HG03159 (cell line): ENCODE data around the gene PLEKHN1.
A peak's percentile ranks its signal among the peaks of the same experiment; 100 is the strongest.
"Not testable (repeated sequence)": the region's sequence is repeated elsewhere in the genome, so short reads cannot be mapped to it uniquely, and the experiment has no call there.

Experiments
- ATAC-seq: cut with Tn5 transposase; IDR thresholded peaks from one replicate; pipeline ENCODE4 v1.9.1; 2021; ENCODE audit warnings: mild to moderate bottlenecking, moderate library complexity; ENCODE audit not compliant: unreplicated experiment

Gene PLEKHN1

DNA sequence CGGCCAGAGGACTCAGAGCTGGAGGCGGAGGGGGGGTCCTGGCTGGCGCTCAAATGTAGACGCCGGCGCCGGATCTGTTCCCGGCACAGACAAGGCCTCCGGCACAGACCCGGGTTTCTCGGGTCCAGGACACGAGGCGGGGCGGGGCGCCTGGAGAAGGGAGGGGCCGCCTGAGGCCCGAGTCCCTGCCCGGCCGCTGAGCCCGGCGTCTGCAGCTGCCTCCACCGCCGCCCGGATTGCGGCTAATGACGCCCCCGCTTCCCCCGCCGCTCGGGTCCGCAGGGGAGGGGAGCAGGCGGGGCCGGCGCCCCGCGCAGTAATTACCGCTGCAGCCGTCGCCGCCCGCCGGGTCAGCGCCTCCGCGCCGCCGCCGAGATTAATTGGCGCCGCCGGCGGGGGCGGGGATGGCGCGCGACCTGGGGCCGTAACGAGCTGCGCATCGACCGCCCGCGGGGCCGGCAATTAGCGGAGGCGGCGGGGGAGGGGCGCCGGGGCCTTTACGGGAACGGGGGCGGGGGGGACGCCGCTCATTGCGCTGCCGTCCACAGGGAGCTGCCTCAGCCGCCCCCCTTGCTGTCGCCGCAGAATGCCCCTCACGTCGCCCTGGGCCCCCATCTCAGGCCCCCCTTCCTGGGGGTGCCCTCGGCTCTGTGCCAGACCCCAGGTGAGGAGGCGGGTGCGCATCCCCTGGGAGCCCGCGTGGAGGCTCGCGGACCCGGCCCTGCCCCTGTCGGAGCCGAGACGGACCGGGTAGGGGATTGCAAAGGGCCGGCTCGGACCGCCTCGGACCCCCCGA, 24.5 kb upstream of the PLEKHN1 start:
- no peak for ATAC-seq

DNA sequence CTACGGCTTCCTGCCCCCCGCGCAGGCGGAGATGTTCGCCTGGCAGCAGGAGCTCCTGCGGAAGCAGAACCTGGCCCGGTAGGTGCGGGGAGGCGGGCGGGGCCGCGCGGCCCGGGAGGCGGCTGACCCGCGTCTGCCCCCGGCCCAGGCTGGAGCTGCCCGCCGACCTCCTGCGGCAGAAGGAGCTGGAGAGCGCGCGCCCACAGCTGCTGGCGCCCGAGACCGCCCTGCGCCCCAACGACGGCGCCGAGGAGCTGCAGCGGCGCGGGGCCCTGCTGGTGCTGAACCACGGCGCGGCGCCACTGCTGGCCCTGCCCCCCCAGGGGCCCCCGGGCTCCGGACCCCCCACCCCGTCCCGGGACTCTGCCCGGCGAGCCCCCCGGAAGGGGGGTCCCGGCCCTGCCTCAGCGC, 23.9 kb upstream of the PLEKHN1 start:
- ATAC-seq = no peak

DNA sequence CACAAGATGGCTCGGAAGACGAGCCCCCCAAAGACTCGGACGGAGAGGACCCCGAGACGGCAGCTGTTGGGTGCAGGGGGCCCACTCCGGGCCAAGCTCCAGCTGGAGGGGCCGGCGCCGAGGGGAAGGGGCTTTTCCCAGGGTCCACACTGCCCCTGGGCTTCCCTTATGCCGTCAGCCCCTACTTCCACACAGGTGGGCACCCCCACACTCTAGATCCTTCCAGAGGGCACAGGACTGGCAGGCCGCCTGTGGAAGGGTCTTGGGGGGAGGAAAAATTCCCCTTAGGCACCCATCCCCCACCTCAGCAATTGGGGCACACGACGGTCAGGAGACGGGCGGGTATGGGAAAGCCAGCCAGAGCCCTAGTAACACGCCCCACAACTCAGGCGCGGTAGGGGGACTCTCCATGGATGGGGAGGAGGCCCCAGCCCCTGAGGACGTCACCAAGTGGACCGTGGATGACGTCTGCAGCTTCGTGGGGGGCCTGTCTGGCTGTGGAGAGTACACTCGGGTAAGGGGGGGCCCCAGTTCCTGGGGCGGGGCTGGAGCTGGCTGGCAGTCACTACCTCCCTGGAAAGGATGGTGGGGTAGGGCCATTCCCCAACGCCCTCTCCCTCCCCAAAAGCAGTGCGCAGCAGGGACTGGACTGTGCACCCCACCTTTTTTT, 23.3 kb upstream of the PLEKHN1 start:
- no peak for ATAC-seq

DNA sequence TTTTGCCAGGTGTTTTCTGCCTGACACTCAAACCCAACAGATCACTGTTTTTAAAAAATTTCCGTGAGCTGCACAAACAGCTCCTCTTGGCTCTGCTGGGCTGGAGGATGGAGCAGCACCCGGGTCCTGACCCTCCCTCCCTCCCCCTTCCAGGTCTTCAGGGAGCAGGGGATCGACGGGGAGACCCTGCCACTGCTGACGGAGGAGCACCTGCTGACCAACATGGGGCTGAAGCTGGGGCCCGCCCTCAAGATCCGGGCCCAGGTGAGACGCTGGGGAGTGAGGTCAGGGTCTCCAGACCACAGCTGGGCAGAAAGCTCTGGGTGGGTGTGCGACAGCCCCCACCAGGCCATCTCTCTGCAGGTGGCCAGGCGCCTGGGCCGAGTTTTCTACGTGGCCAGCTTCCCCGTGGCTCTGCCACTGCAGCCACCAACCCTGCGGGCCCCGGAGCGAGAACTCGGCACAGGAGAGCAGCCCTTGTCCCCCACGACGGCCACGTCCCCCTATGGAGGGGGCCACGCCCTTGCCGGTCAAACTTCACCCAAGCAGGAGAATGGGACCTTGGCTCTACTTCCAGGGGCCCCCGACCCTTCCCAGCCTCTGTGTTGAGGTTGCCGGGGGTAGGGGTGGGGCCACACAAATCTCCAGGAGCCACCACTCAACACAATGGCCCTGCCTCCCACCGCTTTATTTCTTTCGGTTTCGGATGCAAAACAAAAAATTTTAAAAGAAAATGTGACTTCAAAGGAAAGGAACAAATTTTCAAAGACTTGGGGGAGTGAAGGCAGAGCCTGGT, 22.5 kb upstream of the PLEKHN1 start:
- no peak for ATAC-seq

DNA sequence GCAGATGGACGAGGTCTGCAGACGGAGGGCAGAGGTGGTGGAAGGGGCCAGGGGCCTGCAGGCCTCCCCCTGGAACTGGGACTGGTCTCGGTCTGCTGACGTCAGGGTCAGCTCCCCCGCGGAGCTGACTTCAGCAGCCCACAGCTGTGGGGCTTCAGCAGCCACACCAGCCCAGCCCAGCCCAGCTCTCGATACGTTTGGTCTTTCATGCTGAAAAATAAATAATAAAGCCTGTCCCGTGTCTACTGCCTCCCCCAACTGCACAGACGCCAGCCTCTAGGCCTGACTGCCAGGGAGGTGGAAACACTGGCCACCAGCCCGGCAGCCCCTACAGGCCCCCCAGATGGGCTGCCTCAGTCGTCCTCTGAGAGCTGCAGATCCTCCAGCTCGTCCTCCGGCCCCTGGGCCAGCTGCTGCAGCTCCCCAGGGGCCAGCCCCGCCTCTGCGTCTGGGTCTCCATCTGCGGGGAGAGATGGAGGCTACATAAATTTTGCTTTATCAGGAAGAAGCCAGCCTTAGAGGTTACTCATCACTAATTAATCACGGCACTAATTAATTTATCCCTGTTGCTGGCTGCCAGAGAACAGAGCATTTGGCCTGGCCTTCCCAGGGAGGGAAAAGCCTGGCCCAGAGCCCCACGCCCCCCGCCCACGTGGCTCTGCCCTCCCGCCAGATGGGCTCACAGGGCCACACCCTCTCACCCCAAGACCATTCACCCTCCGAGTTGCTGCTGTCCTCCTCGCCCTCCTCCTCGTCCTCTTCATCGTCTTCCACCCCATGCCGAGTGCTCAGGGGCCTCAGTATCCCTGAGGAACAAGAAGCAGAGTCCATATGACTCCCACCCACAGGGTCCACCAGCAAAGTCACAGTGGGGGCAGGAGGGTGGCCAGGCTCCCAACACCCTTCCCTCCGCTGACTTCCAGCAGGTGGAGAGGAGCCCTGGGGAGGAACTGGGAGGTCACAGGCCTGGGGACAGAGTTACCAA, 21.6 kb upstream of the PLEKHN1 start:
- ATAC-seq = no peak

DNA sequence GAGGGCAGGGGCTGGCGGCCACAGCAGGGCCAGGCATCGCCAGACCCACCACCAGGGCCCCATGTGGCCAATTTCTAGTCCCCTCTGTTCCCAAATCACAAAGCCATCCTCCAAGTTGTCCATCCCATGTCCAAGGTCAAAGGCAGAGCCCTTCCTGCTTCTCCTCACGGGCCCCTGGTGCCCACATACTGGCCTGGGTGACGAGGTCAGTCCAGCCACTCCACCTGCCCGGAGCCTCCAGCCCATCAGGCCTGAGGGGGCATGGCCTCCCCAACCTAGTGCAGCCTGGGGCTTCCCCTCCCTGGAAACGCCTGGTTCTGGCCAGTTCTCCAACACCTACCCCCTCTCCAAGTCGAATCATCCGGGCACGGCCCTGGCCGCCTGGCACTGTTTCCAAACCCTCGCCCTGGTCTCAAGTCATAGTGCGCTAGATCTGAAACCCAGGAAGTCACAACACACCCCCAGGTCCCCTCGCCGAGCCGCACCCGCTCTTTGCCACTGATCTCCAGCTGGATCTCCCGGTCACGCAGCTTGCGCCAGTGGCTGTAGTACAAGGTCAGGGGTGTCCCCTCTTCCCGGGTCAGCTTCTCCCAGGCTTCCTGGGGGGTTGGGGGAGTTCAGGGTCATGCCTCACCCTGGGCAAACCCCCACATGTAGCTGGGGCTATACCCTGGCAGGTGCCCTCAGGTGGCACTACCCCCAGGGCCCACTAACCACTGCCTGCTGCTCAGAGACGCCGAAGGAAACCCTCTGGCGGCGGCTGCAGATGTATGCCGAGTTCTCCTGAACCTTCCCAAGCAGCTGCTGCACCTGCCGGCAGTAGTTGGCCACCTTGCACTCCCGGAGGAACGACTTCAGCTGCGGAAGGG, 20.4 kb upstream of the PLEKHN1 start:
- no peak for ATAC-seq

DNA sequence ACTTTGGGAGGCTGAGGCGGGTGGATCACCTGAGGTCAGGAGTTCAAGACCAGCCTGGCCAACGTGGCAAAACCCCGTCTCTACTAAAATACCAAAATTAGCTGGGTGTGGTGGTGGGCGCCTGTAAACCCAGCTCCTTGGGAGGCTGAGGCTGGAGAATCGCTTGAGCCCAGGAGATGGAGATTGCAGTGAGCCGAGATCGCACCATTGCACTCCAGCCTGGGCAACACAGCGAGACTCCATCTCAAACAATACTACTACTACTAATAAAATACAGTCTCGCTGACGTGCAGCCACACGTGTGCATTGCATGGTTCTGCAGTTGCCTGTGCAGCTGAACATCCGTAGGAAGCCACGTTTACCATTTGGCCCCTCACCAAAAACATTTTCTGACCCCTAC, 19.5 kb upstream of the PLEKHN1 start:
- ATAC-seq = not testable (repeated sequence)

DNA sequence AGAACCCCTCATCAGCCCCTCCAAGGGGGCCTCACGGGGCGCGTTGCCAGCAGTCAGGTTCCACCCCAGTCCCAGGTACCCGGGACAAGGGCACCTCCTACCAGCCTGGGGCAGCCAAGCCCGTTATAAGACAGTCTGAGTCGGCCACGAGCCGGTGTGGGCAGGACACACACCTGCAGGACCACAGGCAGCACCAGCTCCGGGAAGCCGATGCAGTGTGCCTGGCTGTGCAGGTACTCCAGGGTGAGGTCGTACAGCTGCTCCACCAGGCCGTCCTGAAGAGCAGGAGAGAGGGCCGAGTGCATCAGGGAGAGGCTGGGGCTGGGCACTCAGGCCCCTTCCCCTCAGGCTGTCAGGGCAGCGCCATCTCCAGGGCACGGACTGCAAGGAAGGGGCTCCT, 18.3 kb upstream of the PLEKHN1 start:
- no peak for ATAC-seq

DNA sequence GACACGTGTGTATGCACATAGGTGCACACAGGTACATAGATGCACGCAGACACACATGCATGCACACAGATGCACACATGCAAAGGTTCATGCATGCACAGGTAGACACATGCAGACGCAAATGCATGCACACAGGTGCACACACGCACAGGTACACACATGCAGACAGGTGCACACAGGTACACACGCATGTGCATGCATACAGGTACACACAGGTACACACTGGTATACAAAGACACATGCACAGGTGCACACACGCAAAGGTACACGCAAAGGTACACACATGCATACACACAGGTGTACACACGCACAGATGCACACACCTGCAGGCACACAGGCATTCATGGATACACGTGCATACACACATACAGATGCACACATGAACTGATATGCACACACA, 16.0 kb upstream of the PLEKHN1 start:
- ATAC-seq = no peak

DNA sequence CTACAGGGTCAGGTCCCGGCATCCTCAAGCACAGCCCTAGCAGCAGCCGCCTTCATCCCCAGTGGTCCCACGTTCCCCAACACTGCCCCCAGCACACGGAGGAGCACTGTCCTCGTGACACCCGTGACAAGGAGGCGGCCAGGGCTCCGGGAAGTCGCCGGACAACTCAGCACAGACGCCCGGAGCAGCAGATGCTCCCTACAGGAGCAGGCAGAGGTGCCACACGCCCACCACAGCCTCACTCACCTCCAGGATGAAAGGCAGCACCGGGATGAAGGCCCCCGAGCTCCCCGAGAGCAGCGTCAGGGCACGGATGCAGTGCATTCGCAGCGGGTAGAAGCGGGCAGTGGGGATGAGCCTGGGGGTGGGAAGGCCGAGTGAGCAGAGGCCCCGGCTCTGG, 15.4 kb upstream of the PLEKHN1 start:
- no peak for ATAC-seq

DNA sequence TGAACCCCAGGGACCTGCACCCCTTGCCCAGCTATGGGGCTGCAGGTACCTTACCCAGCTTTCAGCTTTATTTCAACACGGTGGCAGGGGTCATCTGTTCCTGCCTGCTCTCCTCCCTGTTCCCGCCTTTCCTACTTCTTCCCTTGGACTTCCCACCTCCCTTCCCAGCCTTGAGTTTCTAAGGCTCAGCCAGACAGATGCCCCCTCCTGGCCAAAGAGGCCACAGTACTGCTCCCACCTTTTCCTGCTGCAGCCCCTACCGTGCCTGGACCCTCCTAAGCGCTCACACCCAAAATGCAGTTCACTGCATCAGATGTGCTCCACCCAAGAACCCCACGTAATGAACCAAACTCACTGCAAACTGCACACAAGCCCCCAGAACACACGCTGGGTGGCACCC, 14.9 kb upstream of the PLEKHN1 start:
- no peak for ATAC-seq

DNA sequence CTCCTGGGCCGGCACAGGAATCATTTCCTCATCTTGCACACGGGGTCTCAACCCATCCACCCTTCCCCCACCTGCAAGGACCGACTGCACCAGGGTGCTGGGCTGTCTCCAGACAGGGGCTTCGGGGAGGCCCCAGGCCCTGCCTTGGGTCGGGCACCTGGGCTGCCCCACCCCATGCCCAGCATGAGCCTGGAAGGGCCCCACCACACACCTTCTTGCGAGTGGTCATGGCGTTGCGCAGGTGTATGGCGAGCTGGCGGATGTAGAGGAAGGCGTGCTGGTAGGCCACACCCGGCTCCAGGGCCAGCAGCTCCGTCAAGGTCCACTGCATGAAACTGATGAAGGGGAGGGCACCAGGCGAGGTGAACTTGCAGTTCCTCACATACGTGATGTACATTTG, 14.1 kb upstream of the PLEKHN1 start:
- no peak for ATAC-seq

DNA sequence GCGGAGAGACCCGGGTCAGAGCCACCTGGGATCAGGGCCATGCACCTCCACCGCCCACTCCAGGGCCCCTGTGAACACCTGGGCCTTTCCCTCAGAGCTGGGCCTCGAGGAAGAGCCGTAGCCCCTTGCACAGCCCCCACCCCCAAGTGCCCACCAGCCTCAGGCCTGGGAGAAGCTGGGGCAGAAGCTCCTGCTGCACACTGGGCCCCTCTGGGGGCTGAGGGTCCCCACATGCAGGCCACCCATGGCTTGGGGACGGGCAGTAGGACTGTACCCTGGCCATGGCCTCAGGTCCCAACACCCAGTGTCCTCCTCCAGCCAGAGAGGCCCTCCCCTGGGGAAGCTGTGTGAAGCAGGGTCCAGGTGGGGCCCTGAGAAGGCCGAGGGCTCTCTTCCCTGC, 13.7 kb upstream of the PLEKHN1 start:
- no peak for ATAC-seq

DNA sequence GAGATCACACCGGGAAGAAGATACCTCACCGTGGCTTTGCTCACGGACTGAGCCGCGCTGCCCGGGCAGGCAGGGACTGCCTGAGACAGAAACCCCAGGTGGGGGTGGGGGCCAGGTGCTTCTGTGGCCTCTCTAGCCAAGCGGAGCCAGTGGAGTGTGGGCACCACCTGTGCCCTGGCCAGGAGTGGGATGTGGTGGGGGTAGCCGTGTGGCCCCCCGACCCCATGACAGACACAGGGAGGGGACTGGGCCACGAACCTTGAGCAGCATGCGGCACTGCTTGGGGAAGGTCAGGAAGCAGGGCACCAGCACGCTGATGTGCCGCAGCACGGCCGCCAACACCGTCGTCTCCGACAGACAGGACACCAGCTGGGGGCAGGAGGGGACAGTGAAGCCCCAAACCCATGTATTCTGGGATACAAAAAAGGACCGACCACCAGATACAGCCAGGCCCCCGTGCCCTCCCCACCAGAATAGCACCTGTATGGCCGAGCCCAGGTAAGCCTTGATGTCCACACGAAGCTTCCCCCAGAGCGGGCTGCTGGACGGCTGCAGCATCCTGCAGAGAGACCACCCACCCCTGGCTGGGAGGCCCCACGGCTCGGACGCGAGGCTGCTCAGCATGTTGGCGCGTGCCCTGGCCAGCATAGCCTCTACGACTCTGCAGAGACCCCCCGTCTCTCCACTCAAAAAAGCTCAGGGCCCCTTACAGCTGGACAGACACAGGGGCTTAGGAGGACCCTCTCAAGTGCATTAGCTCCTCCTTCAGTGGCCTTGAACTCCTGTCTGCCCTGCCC, 12.6 kb upstream of the PLEKHN1 start:
- ATAC-seq = no peak

DNA sequence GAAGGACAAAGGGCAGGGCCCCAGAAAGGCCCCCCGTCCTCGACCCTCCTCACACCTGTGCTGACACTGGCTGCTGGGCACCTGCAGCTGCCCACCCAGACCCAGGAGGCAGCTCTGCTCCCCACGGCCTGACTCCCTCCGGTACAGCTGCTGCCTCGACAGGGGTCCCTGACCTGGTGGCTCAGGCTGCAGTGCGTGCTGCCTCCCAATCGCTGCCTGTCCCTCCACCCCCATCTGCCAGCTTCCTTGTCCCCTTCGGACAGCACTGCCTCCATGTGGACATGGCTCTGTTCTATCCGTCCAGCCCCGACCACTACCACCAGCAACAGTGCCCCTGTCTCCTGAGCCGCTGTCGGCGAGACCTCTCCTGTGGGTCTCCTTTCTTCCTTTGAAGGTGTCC, 11.4 kb upstream of the PLEKHN1 start:
- no peak for ATAC-seq

DNA sequence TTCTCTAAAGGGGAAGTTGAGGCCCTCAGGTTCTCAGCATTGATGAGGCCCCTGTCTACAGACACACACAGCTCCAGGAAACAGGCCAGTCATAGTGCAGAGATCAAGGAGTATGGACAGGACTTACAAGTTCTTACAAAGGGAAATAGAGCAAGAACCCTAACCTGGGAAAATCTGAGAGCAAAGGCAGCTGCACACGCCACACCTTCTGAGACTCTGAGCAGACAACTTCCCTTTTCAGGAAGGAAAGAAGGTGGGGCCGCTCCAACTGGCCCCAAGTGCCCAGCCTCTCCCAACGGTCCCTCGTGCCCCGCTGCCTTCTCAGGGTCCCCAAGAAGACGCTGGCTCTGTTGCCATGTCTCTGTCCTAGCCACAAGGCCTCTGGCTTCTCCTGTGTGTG, 10.8 kb upstream of the PLEKHN1 start:
- no peak for ATAC-seq

DNA sequence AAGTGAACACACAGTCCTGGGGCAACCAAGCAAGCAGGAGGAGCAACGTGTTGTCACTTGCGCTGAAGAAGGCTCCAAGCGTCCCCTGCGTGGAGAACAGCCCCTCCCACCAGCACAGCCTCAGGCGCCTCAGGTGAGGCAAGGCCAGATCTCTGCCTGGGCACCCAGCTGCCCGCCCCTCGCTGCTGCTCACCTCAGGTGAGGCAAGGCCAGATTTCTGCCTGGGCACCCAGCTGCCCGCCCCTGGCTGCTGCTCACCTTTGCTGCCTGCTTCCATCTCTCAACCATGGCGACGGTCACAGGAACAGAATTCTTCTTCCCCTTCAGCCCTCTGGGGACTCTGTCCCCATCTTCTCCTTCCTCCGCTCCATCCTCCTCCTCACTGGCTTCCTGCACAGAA, 9.6 kb upstream of the PLEKHN1 start:
- no peak for ATAC-seq

DNA sequence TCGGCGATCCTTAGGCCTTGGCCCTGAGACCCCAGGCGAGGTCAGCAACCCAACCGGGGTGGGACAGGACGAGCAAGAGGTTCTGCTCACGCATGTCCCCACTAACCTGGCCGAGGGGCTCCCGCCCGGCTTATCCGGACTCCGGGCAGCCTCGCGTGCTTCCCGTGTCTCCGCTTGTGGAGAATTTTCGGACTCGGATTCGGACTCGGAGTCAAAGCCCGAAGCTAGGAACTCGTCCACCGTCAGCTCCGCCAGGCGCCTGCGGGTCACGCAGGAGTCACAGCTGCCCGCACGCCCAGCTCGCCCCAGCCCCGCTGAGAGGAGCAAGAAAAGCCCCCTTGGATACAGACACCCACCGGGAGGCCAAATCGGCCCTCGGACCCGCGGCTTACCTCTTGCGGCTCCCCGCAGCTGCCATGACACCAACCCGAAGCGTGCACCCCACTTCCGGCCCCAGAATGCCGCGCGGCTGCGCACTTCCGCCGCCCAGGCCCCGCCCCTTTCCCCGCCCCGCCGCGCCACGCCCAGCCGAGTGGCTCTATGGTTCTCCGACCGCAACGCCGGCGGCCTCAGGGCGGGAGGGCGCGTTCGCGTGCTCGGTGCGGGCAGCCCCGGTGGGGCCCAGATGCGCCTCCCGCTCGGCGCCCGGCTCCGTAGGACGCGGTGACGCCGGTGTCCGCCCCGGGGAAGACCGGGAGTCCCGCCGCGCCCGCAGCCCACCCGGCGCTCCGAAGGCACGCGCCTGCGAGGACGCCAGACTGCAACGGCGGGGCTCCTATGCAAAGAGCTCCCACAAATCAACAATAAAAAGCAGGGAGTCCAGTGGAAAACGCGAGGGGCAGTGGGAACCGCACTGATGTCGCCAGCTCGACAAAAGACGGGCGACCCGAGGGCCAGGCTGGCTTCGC, 7.2 kb upstream of the PLEKHN1 start, which contains the start of gene NOC2L:
Gene NOC2L (minus strand): TSS at position 434 of the 908 bp plus-strand sequence. CDS start 16 bp downstream, at position 418.
- ATAC-seq = peak; percentile 69
